HuH-7.5 (cell line): ENCODE measurements around the gene MGAT4D.
"Not testable (repeated sequence)": the region's sequence is repeated elsewhere in the genome, so short reads cannot be mapped to it uniquely, and the experiment has no call there.

Source experiments
- DNase-seq: peaks from one replicate; pipeline ENCODE4 v3.0.0; 2011; ENCODE audit warnings: low spot score

MGAT4D gene

GRCh38 chr4:140497747-140498636 lies at the start of gene MGAT4D:
TSS of gene MGAT4D (minus strand) at chr4:140498293. CDS start at chr4:140498222, 71 bp downstream.
- peak; percentile 40 for DNase-seq

- no peak for DNase-seq
These were observed 35.9 kb upstream of the MGAT4D start for GRCh38 chr4:140533951-140534480.

- DNase-seq: peak; percentile 19
These were observed 31.3 kb upstream of the MGAT4D start for GRCh38 chr4:140529434-140529833.

GRCh38 chr4:140523857-140524742 lies 26.0 kb upstream of the MGAT4D start, which contains the start of gene ELMOD2:
TSS of gene ELMOD2 (plus strand) at chr4:140524168. CDS start at chr4:140525429, 1,261 bp downstream.
- DNase-seq: peak; percentile 84

- no peak for DNase-seq
These were observed 25.3 kb upstream of the MGAT4D start for GRCh38 chr4:140523370-140523856.

GRCh38 chr4:140515423-140515822 lies 17.3 kb upstream of the MGAT4D start:
- no peak for DNase-seq

- not testable (repeated sequence) for DNase-seq
These were observed 15.7 kb upstream of the MGAT4D start for GRCh38 chr4:140513765-140514164.

GRCh38 chr4:140504261-140504660 lies 6.2 kb upstream of the MGAT4D start:
- DNase-seq: no peak

GRCh38 chr4:140499391-140499790 lies 1.3 kb upstream of the MGAT4D start:
- DNase-seq: no peak

GRCh38 chr4:140497405-140497746 lies 717 bp downstream of the MGAT4D start:
- DNase-seq: peak; percentile 16

GRCh38 chr4:140485939-140486338 lies 12.2 kb downstream of the MGAT4D start:
- DNase-seq: no peak

GRCh38 chr4:140483445-140483844 lies 14.6 kb downstream of the MGAT4D start:
- no peak for DNase-seq

- DNase-seq: no peak
These were observed 25.9 kb downstream of the MGAT4D start for GRCh38 chr4:140472156-140472555.

- no peak for DNase-seq
These were observed 28.0 kb downstream of the MGAT4D start for GRCh38 chr4:140469791-140470733.

GRCh38 chr4:140466146-140466545 lies 31.9 kb downstream of the MGAT4D start:
- no peak for DNase-seq

- DNase-seq: no peak
These were observed 34.5 kb downstream of the MGAT4D start for GRCh38 chr4:140463614-140464013.

GRCh38 chr4:140463182-140463581 lies 34.9 kb downstream of the MGAT4D start:
- DNase-seq: no peak

- DNase-seq: no peak
These were observed 47.7 kb downstream of the MGAT4D start for GRCh38 chr4:140450352-140450751.

GRCh38 chr4:140448830-140449229 lies 49.3 kb downstream of the MGAT4D start:
- no peak for DNase-seq

GRCh38 chr4:140448162-140448561 lies 49.9 kb downstream of the MGAT4D start:
- DNase-seq: no peak

GRCh38 chr4:140444347-140444746 lies 53.7 kb downstream of the MGAT4D start:
- not testable (repeated sequence) for DNase-seq
